Limb (tissue), 2 donors: Measurements from ENCODE around the gene CBX7.

Experiments used
- DNase-seq, 2 donors: peaks; one replicate each; pipeline ENCODE4 v3.0.0-alpha.2; 2016; ENCODE audit errors: extremely low spot score in 2 of 2

The CBX7 gene

GRCh38 chr22:39148026-39148726, 4.3 kb downstream of the CBX7 start:
- DNase-seq: no peak

GRCh38 chr22:39147335-39148025, 5.0 kb downstream of the CBX7 start:
- DNase-seq: no peak

DNA sequence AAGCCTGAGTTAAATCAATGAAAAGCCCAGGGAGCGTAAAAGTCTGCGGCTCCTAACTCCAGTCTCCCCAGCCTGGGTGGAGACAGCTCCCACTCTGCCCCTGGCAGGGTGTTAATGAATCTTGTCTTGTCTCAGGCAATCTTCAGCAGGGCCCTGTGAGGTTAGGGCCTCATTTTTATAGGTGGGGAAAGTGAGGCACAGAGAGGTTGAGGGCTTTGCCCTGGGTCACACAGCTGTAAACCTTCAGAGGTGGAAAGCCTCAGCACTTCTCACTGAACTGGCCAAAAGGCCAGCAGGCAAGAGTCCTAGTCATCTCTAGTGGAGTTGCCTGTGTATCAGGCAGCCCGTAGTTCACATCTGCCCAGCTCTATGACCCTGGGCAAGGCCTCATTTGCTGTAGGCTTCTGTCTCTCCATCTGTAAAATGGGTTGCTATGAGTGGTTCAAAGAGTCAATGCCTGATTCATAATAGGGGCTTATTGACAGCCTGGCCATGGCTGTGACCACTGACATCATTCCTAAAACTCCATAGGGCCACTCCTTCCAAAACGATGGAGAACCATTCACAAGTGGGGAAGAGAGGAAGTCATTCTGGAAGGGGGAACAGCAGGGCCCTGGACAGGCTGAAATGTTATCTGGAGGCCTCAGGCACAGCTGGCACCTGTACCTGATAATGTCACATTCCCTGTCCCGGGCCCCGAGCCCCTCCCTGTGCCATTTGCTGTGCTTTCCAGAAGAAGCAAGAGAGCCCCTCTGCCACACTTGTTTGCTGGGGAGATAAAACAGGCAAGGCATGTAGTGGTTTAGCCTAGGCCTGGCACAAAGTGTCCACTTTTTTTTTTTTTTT, 6.0 kb downstream of the CBX7 start:
- DNase-seq: no peak

DNA sequence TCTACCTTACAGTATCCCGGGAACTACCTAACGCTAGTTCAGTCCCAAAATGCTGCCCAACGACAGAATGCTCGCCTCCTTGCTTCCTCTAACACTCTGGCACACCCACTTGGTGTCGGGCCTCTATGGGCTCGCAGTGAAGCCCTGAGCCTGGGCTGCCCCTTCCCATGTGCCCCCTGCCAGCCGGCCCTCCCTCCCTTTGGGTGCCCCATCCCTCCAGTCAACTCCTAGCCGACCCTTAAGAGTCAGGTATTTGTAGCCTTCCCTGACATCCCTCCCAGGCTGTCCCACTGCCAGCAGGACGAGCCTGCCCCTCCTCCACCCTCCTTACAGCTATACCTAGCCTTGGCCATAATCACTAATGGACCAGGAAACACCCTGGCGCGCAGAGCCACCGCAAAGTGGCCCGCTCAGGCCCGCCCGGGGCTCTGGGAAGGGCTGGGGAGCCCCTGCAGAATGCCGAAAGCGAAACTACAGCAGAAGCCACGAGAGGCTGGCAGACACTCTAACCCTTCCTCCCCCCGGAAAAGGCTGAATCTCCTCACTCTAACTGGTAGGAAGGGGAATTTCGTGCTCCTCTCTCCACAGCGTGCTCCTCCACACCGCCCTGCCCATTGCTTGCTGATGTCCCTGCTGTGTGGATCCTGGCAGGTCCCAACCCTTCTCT, 8.2 kb downstream of the CBX7 start:
- no peak for DNase-seq

GRCh38 chr22:39142088-39142680, 10.3 kb downstream of the CBX7 start:
- DNase-seq: no peak

DNA sequence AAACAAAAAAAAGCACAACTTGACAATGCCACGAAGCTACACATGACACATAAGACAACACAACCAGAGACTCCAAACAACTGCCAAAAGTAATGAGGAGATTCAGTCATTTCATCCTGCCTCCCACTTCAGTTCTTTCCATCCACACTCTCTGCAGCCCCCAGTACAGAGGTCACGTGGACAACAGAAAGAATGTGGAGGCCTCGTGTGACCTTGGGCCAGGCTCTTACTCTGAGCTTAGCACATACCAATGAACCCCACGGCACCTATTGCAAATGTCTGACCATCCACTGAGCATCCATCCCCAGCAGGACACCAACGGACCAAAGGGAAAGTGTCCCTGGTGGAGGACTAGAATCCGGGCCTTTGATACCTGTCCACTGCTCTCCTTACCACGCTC, 12.5 kb downstream of the CBX7 start:
- no peak for DNase-seq

DNA sequence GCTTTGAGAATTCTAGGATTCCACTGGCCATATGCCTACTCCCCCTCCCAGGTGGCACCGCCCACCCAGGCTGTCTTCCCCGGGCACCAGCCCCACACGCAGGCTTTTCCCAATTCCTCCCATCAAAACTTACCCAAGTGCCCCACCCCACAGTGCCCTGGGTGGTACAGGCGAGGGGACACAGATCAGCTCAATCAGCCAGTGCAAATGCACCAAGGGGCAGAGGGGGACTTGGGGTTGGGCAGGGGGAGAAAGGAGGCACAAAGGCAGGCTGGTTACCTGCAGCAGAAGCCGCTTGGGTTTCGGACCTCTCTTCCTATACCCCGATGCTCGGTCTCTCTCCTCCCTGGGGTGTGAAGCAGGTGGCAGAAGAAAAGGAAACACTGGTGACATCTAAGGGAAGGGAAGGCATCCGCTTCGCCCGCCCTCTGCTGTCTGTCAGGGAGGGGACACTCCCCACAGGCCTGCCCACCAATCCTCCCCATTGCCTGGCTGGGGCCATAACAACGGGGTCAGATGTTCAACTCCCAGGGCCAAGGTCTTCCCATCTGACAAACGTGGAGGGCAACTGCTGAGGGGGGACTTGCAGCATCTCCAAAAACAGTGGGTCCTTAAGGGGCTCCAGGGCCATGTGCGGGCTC, 14.0 kb downstream of the CBX7 start:
- DNase-seq: no peak

DNA sequence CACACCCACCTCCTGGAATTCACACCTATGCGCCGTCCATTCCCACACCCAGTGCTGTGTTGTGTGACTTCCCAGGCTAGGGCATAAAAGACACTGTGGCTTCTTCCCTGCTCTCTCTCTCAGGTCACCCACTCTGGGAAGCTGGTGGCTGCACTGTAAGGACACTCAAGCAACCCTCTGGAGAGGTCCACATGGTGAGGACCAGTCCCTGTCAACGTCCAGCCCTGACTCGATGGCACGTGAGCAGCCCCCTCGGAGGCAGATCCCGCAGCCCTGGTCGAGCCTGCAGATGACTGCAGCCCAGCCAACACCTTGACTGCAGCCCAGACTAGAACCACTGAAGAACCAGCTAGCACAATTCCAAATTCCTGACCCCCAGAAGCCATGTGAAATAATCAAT, 16.2 kb downstream of the CBX7 start:
- no peak for DNase-seq

GRCh38 chr22:39135092-39135896, 17.2 kb downstream of the CBX7 start:
- peak in 1 of 2 donors; percentile 72 for DNase-seq

DNA sequence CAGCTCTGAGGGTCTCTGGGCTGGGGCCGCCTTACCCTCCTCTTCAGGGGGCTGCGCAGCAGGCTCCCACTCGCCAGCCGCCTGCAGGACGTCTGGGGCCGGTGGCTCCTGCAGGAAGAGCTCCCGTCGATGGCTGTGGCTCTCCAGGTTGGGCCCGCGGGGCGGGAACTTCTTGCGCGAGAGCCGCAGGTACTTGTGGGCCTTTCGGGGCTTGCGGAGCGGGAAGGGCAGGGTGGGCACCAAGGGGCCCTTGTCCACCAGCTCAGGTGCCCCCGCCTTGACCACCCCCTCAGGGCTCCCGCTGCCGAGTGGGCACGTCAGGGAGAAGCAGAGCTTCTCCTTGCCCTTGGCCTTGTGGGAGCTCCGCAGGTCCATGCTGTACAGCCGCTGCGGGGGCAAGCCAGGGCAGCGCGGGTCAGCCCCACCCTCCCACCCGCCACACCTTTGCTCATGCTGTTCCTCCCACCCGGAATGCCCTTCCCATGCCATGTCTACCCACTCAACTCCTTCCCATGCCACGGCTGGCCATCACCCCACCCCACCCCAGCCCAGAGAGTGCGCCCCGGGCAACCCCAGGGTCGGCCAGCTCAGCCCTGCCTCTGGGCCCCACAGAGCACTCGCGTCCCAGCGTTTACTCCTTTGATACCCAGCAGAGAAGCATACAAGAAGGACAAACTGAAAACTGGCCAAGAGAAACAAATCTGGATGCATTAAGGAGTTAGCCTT, 18.0 kb downstream of the CBX7 start:
- no peak for DNase-seq

GRCh38 chr22:39133871-39134270, 18.6 kb downstream of the CBX7 start:
- DNase-seq: no peak

DNA sequence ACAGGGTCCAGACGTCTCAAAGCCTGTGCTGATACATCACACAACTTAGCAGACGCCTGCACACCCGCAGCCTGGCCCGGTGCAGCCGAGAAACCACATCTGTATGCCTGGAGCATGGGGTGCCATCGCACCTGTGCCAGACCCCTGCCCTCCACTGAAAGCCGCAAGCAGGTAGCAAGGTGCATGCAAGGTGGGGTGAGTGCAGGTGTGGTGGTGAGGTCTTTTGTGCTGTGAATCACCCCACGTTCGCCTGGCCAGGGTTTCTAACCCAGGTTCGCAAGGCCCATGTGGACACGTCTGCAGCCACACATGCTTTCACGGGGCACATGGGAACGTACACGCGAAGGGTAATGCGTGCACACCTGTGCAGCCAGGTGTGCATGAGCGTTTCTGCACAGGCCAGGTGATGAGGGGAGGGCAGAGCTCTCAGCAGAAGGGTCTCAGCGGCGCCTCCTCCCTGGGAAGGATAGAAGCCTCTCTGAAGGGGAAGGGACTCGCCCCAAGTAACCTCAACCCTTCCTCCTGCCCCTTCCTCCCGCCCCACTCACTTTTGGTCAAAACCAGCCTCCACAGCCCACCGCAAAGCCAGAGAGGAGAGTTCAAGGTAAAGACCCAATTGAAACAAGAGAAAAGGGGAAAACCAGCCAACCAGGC, 19.5 kb downstream of the CBX7 start:
- DNase-seq: no peak

DNA sequence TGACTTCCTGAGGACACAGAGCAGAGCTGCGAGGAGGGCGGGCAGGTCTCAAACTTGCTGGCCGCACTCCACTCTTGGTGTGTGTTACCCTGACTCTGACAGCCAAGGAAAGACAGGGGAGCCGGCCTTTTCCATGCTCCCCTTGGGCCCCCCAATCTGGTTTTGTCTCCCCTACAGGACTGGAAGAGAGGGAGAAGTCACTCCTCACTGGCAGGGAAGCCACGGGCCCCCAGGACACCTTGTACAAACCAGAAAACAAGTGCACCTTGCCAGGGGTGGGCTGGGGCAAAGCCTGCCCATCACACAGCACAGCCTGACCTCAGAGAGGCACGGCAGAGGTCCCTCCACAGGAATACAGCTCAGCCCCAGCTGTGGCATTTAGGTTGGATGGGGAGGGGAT, 20.2 kb downstream of the CBX7 start:
- no peak for DNase-seq

DNA sequence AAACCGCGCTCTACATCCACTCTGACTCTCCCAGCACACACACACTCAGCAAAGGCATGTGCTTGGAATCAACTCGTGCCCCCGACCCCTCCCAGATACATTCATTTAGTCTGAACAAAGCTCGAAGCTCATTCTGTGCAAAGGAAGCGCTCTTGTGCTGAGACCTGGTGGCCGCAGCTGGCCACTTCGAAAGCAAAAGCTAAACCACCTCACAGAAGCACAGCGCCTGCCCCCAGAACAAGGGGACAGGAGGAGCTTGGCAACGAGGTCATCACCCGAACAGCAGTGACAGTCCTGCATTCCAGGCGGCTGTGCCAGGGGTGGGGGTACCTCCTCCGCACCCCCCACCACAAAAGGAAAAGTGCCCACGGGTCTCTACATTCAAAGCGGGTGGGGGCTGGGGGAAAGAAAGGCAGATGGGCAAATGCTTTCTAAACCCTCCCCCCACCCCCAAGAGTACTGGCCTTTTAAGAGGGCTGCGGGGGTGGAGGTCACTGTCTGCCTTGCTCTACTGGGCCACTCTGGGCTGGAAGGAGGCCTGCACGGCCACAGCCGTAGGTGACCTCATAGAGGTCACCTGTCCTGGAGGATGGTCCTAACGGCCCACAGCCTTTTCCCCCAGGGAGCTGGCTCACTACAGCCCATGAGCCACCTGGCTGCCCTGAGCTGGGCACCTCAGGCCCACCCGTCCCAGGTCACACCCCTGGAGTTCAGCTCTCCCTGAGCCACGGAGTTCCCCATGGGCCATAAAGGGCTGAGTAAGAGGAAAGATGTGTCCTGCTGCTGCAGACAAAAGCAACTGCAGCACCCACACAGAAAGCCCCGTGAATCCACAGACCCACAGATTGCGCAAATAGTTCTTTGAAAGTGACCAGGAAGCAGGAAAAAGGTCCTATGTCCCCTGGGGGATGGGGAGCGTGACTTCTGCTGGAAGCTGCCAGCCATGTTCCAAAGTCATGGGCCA, 21.3 kb downstream of the CBX7 start:
- no peak for DNase-seq

- peak in 1 of 2 donors; percentile 20 for DNase-seq
These were observed 22.3 kb downstream of the CBX7 start for GRCh38 chr22:39130152-39130704.

DNA sequence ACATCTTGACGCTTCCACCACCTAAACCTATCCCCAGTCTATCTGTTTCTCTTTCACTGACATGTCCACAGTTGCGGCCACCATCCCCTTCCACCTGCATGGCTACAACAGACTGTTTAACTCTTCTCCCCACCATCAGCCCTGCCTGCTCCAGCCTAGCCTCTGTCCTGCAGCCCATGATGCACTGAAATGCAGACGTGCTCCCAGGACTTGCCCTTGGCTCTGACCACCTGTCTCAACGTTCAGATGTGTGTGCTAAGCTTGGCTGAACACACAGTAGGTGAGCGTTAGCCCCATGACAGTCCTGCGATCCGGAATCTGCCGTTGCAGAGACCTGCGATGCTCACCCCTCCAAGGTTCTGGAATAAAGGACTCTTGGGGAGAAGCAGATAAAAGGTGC, 22.7 kb downstream of the CBX7 start:
- DNase-seq: no peak

- no peak for DNase-seq
These were observed 23.4 kb downstream of the CBX7 start for GRCh38 chr22:39129081-39129480.
